ENCODE results near the gene COL6A2. TPM values are rescaled to one million over a fixed set of nuclear protein-coding genes. Genes with fewer than 3 reads are reported as not detected.

Gene COL6A2
- total and polyA plus RNA-seq, 2 experiments from 2014 or later, result 28.4 to 89.2 TPM

DNA sequence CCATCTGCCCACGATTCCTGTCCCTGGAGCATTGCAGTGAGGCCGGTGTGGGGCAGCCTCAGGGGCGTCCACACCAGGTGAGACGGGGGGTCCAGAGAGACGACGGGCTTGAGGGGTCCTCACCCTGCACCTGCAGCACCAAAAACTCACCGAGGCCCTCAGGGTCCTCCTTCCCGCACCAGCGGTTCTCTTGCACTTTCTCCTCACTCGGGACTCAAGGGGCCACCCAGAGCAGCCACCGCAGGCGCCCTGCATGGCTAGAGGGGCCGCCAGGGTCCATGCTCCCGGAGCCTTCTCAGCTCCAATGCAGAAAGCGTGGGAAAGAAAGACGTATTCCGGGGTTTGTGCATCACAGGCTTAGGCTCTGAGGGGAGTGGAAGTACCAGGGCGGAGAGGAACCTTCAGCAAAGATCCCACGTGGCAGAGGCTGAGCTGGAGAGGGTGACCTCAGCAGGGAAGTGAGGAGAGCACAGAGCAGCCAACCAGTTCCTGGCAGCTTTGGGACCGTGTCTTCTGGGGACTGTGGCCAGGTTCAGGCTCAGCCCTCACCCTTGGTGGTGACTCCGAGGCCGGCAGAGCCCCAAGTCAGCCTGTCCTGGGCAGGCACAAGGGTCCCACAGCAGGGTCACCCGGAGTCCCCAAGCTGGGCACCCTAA is 19.5 kb upstream of the COL6A2 start:
- H3K4me3 Mint-ChIP-seq, result no peak overlapping the region
- DNase-seq (ENCODE audit: low spot score) (no peak), ATAC-seq (no peak)
- H3K4me2 ChIP-seq, result no peak overlapping the region
- H3K9me2 ChIP-seq (ENCODE audit: insufficient read depth), result no peaks in the 10 kb centered on the region
- H4K20me1 ChIP-seq (replicated peaks; ENCODE audit: insufficient read depth), result no peaks in the 10 kb centered on the region
- H2AFZ ChIP-seq, result no peak overlapping the region
- H3F3A ChIP-seq (replicated peaks; ENCODE audit: low read depth), result no peaks in the 10 kb centered on the region
- no peak overlapping the region for H3K27ac Mint-ChIP-seq
- no peak overlapping the region for H3K27ac ChIP-seq (ENCODE audit: low read depth)
- H3K36me3 ChIP-seq (ENCODE audit: insufficient read depth), result no peaks in the 10 kb centered on the region
- H3K36me3 Mint-ChIP-seq (ENCODE audit: low read depth), result no peaks in the 10 kb centered on the region; the same call in 2 of the 3 replicates
- no peak overlapping the region for H3K4me3 ChIP-seq
- no peaks in the 10 kb centered on the region for H3K9me3 Mint-ChIP-seq
- peaks cover 11% of the 10 kb centered on the region for H3K27me3 Mint-ChIP-seq (ENCODE audit: insufficient read depth, low read depth, poor library complexity)
- H3K79me2 ChIP-seq (replicated peaks; ENCODE audit: insufficient read depth), result no peaks in the 10 kb centered on the region
- no peaks in the 10 kb centered on the region for H3K27me3 ChIP-seq (ENCODE audit: insufficient read depth)
- H3K4me1 Mint-ChIP-seq, result no peaks in the 10 kb centered on the region; the same call in 2 of the 3 replicates
- no peaks in the 10 kb centered on the region for H3K4me1 ChIP-seq (ENCODE audit: insufficient read depth)
- TF ChIP-seq NANOG (IDR thresholded peaks at IDR 0.05; ENCODE audit: borderline replicate concordance) (no peak), ZNF331 (CRISPR knock-in tag; IDR thresholded peaks at IDR 0.05; ENCODE audit: low read depth) (no peak)
- TF ChIP-seq, protein P1, sequence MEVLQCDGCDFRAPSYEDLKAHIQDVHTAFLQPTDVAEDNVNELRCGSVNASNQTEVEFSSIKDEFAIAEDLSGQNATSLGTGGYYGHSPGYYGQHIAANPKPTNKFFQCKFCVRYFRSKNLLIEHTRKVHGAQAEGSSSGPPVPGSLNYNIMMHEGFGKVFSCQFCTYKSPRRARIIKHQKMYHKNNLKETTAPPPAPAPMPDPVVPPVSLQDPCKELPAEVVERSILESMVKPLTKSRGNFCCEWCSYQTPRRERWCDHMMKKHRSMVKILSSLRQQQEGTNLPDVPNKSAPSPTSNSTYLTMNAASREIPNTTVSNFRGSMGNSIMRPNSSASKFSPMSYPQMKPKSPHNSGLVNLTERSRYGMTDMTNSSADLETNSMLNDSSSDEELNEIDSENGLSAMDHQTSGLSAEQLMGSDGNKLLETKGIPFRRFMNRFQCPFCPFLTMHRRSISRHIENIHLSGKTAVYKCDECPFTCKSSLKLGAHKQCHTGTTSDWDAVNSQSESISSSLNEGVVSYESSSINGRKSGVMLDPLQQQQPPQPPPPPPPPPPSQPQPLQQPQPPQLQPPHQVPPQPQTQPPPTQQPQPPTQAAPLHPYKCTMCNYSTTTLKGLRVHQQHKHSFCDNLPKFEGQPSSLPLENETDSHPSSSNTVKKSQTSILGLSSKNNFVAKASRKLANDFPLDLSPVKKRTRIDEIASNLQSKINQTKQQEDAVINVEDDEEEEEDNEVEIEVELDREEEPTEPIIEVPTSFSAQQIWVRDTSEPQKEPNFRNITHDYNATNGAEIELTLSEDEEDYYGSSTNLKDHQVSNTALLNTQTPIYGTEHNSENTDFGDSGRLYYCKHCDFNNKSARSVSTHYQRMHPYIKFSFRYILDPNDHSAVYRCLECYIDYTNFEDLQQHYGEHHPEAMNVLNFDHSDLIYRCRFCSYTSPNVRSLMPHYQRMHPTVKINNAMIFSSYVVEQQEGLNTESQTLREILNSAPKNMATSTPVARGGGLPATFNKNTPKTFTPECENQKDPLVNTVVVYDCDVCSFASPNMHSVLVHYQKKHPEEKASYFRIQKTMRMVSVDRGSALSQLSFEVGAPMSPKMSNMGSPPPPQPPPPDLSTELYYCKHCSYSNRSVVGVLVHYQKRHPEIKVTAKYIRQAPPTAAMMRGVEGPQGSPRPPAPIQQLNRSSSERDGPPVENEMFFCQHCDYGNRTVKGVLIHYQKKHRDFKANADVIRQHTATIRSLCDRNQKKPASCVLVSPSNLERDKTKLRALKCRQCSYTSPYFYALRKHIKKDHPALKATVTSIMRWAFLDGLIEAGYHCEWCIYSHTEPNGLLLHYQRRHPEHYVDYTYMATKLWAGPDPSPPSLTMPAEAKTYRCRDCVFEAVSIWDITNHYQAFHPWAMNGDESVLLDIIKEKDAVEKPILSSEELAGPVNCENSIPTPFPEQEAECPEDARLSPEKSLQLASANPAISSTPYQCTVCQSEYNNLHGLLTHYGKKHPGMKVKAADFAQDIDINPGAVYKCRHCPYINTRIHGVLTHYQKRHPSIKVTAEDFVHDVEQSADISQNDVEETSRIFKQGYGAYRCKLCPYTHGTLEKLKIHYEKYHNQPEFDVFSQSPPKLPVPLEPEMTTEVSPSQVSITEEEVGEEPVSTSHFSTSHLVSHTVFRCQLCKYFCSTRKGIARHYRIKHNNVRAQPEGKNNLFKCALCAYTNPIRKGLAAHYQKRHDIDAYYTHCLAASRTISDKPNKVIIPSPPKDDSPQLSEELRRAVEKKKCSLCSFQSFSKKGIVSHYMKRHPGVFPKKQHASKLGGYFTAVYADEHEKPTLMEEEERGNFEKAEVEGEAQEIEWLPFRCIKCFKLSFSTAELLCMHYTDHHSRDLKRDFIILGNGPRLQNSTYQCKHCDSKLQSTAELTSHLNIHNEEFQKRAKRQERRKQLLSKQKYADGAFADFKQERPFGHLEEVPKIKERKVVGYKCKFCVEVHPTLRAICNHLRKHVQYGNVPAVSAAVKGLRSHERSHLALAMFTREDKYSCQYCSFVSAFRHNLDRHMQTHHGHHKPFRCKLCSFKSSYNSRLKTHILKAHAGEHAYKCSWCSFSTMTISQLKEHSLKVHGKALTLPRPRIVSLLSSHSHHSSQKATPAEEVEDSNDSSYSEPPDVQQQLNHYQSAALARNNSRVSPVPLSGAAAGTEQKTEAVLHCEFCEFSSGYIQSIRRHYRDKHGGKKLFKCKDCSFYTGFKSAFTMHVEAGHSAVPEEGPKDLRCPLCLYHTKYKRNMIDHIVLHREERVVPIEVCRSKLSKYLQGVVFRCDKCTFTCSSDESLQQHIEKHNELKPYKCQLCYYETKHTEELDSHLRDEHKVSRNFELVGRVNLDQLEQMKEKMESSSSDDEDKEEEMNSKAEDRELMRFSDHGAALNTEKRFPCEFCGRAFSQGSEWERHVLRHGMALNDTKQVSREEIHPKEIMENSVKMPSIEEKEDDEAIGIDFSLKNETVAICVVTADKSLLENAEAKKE (CRISPR knock-in tag; IDR thresholded peaks at IDR 0.05), result no peak

DNA sequence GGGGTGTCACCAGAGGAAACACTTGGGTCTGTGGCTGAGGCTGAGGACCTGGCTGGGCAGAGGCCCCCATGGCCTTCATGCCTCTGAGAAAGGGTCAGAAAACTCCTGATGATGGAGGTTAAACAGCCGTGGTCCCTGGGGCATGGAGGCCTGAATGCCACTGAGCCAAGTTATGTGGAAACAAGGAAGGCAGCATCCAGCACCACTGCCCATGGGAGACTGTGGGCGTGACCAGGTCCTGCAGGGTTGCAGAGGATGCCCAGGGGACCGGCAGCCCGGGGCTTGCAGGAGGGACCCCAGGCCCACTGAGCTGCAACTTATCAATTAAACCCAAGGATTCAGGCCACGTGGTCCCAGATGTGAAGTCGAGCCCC is 18.9 kb upstream of the COL6A2 start:
- TF ChIP-seq POLR2AphosphoS5 (IDR thresholded peaks at IDR 0.05; ENCODE audit: low read depth) (no peak), NANOG (IDR thresholded peaks at IDR 0.05; ENCODE audit: borderline replicate concordance) (no peak), EZH2phosphoT487 (IDR thresholded peaks at IDR 0.05; ENCODE audit: unreplicated experiment) (no peak), JUNB (IDR thresholded peaks at IDR 0.05; ENCODE audit: unreplicated experiment) (no peak)
- Histone ChIP-seq H3K27ac (ENCODE audit: low read depth) (no peak overlapping the region), H3K27me3 (ENCODE audit: insufficient read depth) (no peaks in the 10 kb centered on the region), H3F3A (replicated peaks; ENCODE audit: low read depth) (no peaks in the 10 kb centered on the region), H3K4me2 (no peak overlapping the region), H2AFZ (no peak overlapping the region), H3K4me1 (ENCODE audit: insufficient read depth) (no peaks in the 10 kb centered on the region), H3K9me2 (ENCODE audit: insufficient read depth) (no peaks in the 10 kb centered on the region), H4K20me1 (replicated peaks; ENCODE audit: insufficient read depth) (no peaks in the 10 kb centered on the region), H3K4me3 (no peak overlapping the region), H3K79me2 (replicated peaks; ENCODE audit: insufficient read depth) (no peaks in the 10 kb centered on the region), H3K36me3 (ENCODE audit: insufficient read depth) (no peaks in the 10 kb centered on the region)
- Mint-ChIP-seq H3K27ac (no peak overlapping the region), H3K4me3 (no peak overlapping the region), H3K27me3 (ENCODE audit: insufficient read depth, low read depth, poor library complexity) (peaks cover 9% of the 10 kb centered on the region), H3K36me3 (ENCODE audit: low read depth) (no peaks in the 10 kb centered on the region; the same call in 2 of the 3 replicates), H3K9me3 (no peaks in the 10 kb centered on the region), H3K4me1 (no peaks in the 10 kb centered on the region; the same call in 2 of the 3 replicates)
- DNase-seq (ENCODE audit: low spot score) (no peak), ATAC-seq (no peak)

Data from GM23338 (cell line).